ENCODE measurements around the gene KIAA1328. TPM values are rescaled to one million over a fixed set of nuclear protein-coding genes. Genes with fewer than 3 reads are reported as not detected.

The KIAA1328 gene
- total RNA-seq, 1 experiment from 2014 or later: 4.9 TPM

DNA sequence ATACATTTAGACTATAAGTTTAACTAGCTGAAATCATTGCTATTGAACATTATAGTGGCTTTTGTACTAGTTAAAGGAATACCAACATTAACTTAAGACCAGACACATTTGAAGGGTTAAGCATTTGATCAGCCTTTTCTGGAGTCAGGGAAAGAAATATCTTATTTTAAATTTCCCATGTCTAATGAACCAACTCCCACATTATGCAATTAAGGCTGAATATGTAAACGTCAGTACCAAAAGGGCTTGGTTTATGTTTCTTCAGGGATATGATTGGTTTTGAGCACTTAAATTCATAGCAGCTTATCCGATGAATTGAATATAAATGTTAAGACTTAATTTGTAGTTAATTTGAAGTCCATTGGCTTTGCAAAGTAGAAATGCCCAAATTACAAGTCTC, 344.5 kb downstream of the KIAA1328 start:
- H3K4me3 ChIP-seq (ENCODE audit: low read depth, low read length): no peak overlapping the region
- Mint-ChIP-seq H3K4me1 (ENCODE audit: low read depth, unreplicated experiment) (no peaks in the 10 kb centered on the region), H3K27ac (ENCODE audit: unreplicated experiment) (no peak overlapping the region), H3K27me3 (ENCODE audit: insufficient read depth, unreplicated experiment) (no peaks in the 10 kb centered on the region), H3K4me3 (ENCODE audit: unreplicated experiment) (no peak overlapping the region), H3K9me3 (ENCODE audit: unreplicated experiment) (no peaks in the 10 kb centered on the region), H3K36me3 (ENCODE audit: insufficient read depth, unreplicated experiment) (no peaks in the 10 kb centered on the region)
- H3K27me3 ChIP-seq (replicated peaks; ENCODE audit: control insufficient read depth, insufficient read depth, low read length): no peaks in the 10 kb centered on the region
- no peak for DNase-seq
- H3K9me3 ChIP-seq: no peaks in the 10 kb centered on the region
- TF ChIP-seq, protein P1, sequence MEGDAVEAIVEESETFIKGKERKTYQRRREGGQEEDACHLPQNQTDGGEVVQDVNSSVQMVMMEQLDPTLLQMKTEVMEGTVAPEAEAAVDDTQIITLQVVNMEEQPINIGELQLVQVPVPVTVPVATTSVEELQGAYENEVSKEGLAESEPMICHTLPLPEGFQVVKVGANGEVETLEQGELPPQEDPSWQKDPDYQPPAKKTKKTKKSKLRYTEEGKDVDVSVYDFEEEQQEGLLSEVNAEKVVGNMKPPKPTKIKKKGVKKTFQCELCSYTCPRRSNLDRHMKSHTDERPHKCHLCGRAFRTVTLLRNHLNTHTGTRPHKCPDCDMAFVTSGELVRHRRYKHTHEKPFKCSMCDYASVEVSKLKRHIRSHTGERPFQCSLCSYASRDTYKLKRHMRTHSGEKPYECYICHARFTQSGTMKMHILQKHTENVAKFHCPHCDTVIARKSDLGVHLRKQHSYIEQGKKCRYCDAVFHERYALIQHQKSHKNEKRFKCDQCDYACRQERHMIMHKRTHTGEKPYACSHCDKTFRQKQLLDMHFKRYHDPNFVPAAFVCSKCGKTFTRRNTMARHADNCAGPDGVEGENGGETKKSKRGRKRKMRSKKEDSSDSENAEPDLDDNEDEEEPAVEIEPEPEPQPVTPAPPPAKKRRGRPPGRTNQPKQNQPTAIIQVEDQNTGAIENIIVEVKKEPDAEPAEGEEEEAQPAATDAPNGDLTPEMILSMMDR (IDR thresholded peaks at IDR 0.05; ENCODE audit: insufficient read depth in 1 of 2, low read depth in 1 of 2, low read length in 1 of 2, severe bottlenecking in 1 of 2, unreplicated experiment in 1 of 2): no peak
- intact Hi-C loops (cut with micrococcal nuclease; ENCODE audit: unreplicated experiment): no loop called here
- H3K4me1 ChIP-seq: peaks cover 23% of the 10 kb centered on the region
- ChIA-PET POLR2A (no interaction called here), CTCF (no interaction called here)
- no peaks in the 10 kb centered on the region for H3K36me3 ChIP-seq (ENCODE audit: control insufficient read depth, insufficient read depth, low read length)
- BruUV-seq (replicated peaks): no TSS peak

GRCh38 chr18:37175727-37176620, 347.0 kb downstream of the KIAA1328 start:
- H3K27me3 Mint-ChIP-seq (ENCODE audit: insufficient read depth, unreplicated experiment): no peaks in the 10 kb centered on the region
- ChIA-PET POLR2A (no interaction called here), CTCF (no interaction called here)
- H3K27ac Mint-ChIP-seq (ENCODE audit: unreplicated experiment): peak overlapping the region; percentile 48
- Histone ChIP-seq H3K4me1 (peaks cover 23% of the 10 kb centered on the region), H3K9me3 (no peaks in the 10 kb centered on the region), H3K36me3 (ENCODE audit: control insufficient read depth, insufficient read depth, low read length) (no peaks in the 10 kb centered on the region), H3K4me3 (ENCODE audit: low read depth, low read length) (no peak overlapping the region), H3K27me3 (replicated peaks; ENCODE audit: control insufficient read depth, insufficient read depth, low read length) (no peaks in the 10 kb centered on the region)
- peak; percentile 13 to 28 for DNase-seq
- H3K4me1 Mint-ChIP-seq (ENCODE audit: low read depth, unreplicated experiment): no peaks in the 10 kb centered on the region
- TF ChIP-seq, protein P1 (IDR thresholded peaks at IDR 0.05; ENCODE audit: insufficient read depth in 1 of 2, low read depth in 1 of 2, low read length in 1 of 2, severe bottlenecking in 1 of 2, unreplicated experiment in 1 of 2): no peak
- H3K36me3 Mint-ChIP-seq (ENCODE audit: insufficient read depth, unreplicated experiment): no peaks in the 10 kb centered on the region
- peak overlapping the region; percentile 25 for H3K4me3 Mint-ChIP-seq (ENCODE audit: unreplicated experiment)
- no peaks in the 10 kb centered on the region for H3K9me3 Mint-ChIP-seq (ENCODE audit: unreplicated experiment)
- intact Hi-C loops (cut with micrococcal nuclease; ENCODE audit: unreplicated experiment): no loop called here
- BruUV-seq (replicated peaks): no TSS peak

GRCh38 chr18:37176621-37176934, 347.7 kb downstream of the KIAA1328 start:
- Histone ChIP-seq H3K4me1 (peaks cover 23% of the 10 kb centered on the region), H3K4me3 (ENCODE audit: low read depth, low read length) (no peak overlapping the region), H3K36me3 (ENCODE audit: control insufficient read depth, insufficient read depth, low read length) (no peaks in the 10 kb centered on the region), H3K27me3 (replicated peaks; ENCODE audit: control insufficient read depth, insufficient read depth, low read length) (no peaks in the 10 kb centered on the region), H3K9me3 (no peaks in the 10 kb centered on the region)
- ChIA-PET CTCF (no interaction called here), POLR2A (no interaction called here)
- DNase-seq: no peak
- Mint-ChIP-seq H3K27me3 (ENCODE audit: insufficient read depth, unreplicated experiment) (no peaks in the 10 kb centered on the region), H3K4me3 (ENCODE audit: unreplicated experiment) (peak overlapping the region; percentile 25), H3K27ac (ENCODE audit: unreplicated experiment) (peak overlapping the region; percentile 48), H3K4me1 (ENCODE audit: low read depth, unreplicated experiment) (no peaks in the 10 kb centered on the region), H3K9me3 (ENCODE audit: unreplicated experiment) (no peaks in the 10 kb centered on the region), H3K36me3 (ENCODE audit: insufficient read depth, unreplicated experiment) (no peaks in the 10 kb centered on the region)
- intact Hi-C loops (cut with micrococcal nuclease; ENCODE audit: unreplicated experiment): no loop called here
- TF ChIP-seq, protein P1 (IDR thresholded peaks at IDR 0.05; ENCODE audit: insufficient read depth in 1 of 2, low read depth in 1 of 2, low read length in 1 of 2, severe bottlenecking in 1 of 2, unreplicated experiment in 1 of 2): no peak
- BruUV-seq (replicated peaks): no TSS peak

Measured in Caco-2 (cell line).